Transverse colon (tissue), 4 donors: Measurements from ENCODE around the gene MCRS1.

ENCODE experiments used
- CTCF ChIP-seq, 5 experiments: fragments of 200-600 bp in 3 of 5; fragments of 450-650 bp in 2 of 5; sonication (generic) in 3 of 5; IDR thresholded peaks; 1 replicate in 2 of 5; 2 replicates in 3 of 5; pipeline ENCODE4 v1.5.1; 2016 to 2017; ENCODE audit warnings: antibody characterized with exemption in 5 of 5, inconsistent platforms in 3 of 5, mild to moderate bottlenecking in 2 of 5, moderate library complexity in 1 of 5
- POLR2A ChIP-seq: fragments of 450-650 bp; IDR thresholded peaks from one replicate; pipeline ENCODE4 v1.6.1; 2016; ENCODE audit warnings: antibody characterized with exemption, mild to moderate bottlenecking, moderate library complexity
- POLR2AphosphoS5 ChIP-seq, 3 donors: sonication (generic); formaldehyde crosslinking; IDR thresholded peaks; one replicate each; pipeline ENCODE4 v1.6.1; 2016; ENCODE audit warnings: antibody characterized with exemption in 3 of 3

DNA sequence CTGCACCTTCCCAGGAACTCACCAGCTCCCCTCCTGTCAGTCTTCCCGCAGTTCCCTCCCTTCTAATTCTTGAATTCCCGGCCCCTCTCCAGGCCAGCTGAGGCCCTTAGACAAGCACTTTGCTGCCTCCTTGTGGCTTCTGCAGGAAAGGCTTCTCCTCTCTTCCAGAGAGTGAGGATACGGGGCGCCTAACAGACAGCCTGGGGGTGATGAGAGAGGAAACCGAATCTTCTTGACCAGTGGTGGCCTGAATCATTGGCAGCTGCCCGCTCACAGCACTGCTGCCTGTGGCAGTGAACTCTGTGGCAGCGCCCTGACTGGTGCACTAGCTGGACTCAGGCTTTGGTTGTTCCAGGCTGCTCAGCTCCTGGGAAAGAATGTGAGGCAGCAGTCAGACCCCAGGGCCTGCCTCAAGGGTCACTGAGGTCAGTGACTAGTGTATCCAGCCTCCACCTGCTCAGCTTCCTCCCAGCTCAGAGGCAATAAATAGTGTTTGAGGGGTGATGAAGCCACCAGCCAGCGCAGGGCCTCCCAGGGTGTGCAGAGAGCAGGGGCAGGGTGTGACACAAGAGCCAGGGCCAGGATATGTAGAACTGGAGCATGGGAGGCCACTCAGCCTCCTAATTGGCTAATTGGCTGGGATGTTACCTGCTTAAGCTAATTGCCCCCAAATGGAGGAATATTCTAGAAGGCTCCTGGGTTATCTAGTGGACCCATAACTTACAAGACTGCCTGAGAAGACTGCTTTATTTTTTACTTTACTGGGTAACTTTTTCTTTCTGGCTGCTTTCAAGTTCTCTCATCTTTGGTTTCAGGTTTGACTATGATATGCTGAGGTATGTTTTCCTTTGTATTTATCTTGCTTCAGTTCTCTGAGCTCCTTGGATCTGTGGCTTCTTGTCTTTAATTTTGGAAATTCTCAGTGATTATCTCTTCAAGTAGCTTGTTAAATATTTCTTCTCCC, 12.9 kb upstream of the MCRS1 start:
- TF ChIP-seq POLR2A (no peak), CTCF (IDR thresholded peaks at IDR 0.05) (peak; percentile 72 to 81 (median 76)), POLR2AphosphoS5 (IDR thresholded peaks at IDR 0.05) (no peak)
